Neuronal stem cell (in vitro differentiated cells): ENCODE measurements around the gene KLHL35.

Experiments
- DNase-seq: peaks from one replicate; pipeline ENCODE4 v3.0.0-alpha.2; 2013; ENCODE audit warnings: low spot score
- H2AFZ ChIP-seq: one replicate; pipeline ENCODE4 v1.6.1; 2013; ENCODE audit warnings: mild to moderate bottlenecking, low read length, inconsistent platforms
- H2AK5ac ChIP-seq: 2 replicates; pipeline ENCODE4 v1.6.1; 2013; ENCODE audit warnings: low read depth, mild to moderate bottlenecking, inconsistent platforms, low read length, moderate library complexity, mixed read lengths
- H2BK120ac ChIP-seq: 2 replicates; pipeline ENCODE4 v1.6.1; 2013; ENCODE audit warnings: low read depth, mild to moderate bottlenecking, inconsistent platforms, low read length, moderate library complexity, mixed read lengths
- H2BK12ac ChIP-seq: one replicate; pipeline ENCODE4 v1.6.1; 2013; ENCODE audit warnings: low read length, inconsistent platforms
- H2BK15ac ChIP-seq: 2 replicates; pipeline ENCODE4 v1.6.1; 2013; ENCODE audit warnings: mild to moderate bottlenecking, low read length, inconsistent platforms, mixed read lengths
- H2BK5ac ChIP-seq: one replicate; pipeline ENCODE4 v1.6.1; 2013; ENCODE audit warnings: inconsistent platforms, mild to moderate bottlenecking, low read length, moderate library complexity
- H3K14ac ChIP-seq: one replicate; pipeline ENCODE4 v1.6.1; 2013; ENCODE audit warnings: low read length, inconsistent platforms
- H3K18ac ChIP-seq: 2 replicates; pipeline ENCODE4 v1.6.1; 2013; ENCODE audit warnings: low read length, inconsistent platforms
- H3K23ac ChIP-seq: 2 replicates; pipeline ENCODE4 v1.6.1; 2013; ENCODE audit warnings: low read depth, mild to moderate bottlenecking, mixed read lengths, low read length, inconsistent platforms; ENCODE audit not compliant: poor library complexity
- H3K27ac ChIP-seq: replicated peaks from 3 replicates; pipeline ENCODE4 v1.5.1; 2013; ENCODE audit warnings: low read length, inconsistent platforms
- H3K27me3 ChIP-seq, 3 experiments: 2 replicates each; pipeline ENCODE4 v1.6.1; 2013; ENCODE audit warnings: low read length in 3 of 3, mild to moderate bottlenecking in 2 of 3, inconsistent platforms in 1 of 3, low read depth in 1 of 3, mixed read lengths in 1 of 3, moderate library complexity in 1 of 3; ENCODE audit not compliant: control insufficient read depth in 3 of 3, insufficient read depth in 3 of 3
- H3K36me3 ChIP-seq, 2 donors: replicated peaks in 1 of 2; 2 replicates each; pipeline ENCODE4 v1.6.1; 2013; ENCODE audit warnings: low read length in 2 of 2; ENCODE audit not compliant: control insufficient read depth in 2 of 2, insufficient read depth in 2 of 2
- H3K4ac ChIP-seq: 2 replicates; pipeline ENCODE4 v1.6.1; 2013; ENCODE audit warnings: inconsistent platforms, mild to moderate bottlenecking, low read length, moderate library complexity
- H3K4me1 ChIP-seq, 2 donors: 1 replicate in 1 of 2; 2 replicates in 1 of 2; pipeline ENCODE4 v1.6.1; 2013; ENCODE audit warnings: low read length in 2 of 2, low read depth in 1 of 2; ENCODE audit not compliant: control insufficient read depth in 2 of 2, insufficient read depth in 1 of 2
- H3K4me2 ChIP-seq: one replicate; pipeline ENCODE4 v1.6.1; 2013; ENCODE audit warnings: mild to moderate bottlenecking, low read length, inconsistent platforms; ENCODE audit not compliant: insufficient read depth, poor library complexity, severe bottlenecking
- H3K4me3 ChIP-seq, 2 donors: 2 replicates each; pipeline ENCODE4 v1.5.1; 2013; ENCODE audit warnings: low read length in 2 of 2, mild to moderate bottlenecking in 2 of 2, inconsistent platforms in 1 of 2, moderate library complexity in 1 of 2
- H3K79me1 ChIP-seq: one replicate; pipeline ENCODE4 v1.6.1; 2013; ENCODE audit warnings: low read depth, mild to moderate bottlenecking, inconsistent platforms, low read length, moderate library complexity
- H3K9ac ChIP-seq: one replicate; pipeline ENCODE4 v1.6.1; 2013; ENCODE audit warnings: mild to moderate bottlenecking, low read depth, low read length, inconsistent platforms; ENCODE audit not compliant: poor library complexity
- H3K9me3 ChIP-seq, 2 donors: replicated peaks in 1 of 2; 2 replicates each; pipeline versions ENCODE3 to v1.6.1; 2013; ENCODE audit warnings: low read length in 2 of 2, mild to moderate bottlenecking in 2 of 2, inconsistent platforms in 1 of 2, low read depth in 1 of 2, mixed read lengths in 1 of 2, moderate library complexity in 1 of 2; ENCODE audit not compliant: control insufficient read depth in 2 of 2, insufficient read depth in 1 of 2
- H4K8ac ChIP-seq: one replicate; pipeline ENCODE4 v1.6.1; 2013; ENCODE audit warnings: low read depth, mild to moderate bottlenecking, inconsistent platforms, low read length, moderate library complexity
- H4K91ac ChIP-seq: one replicate; pipeline ENCODE4 v1.6.1; 2013; ENCODE audit warnings: low read length, low read depth, mild to moderate bottlenecking, inconsistent platforms; ENCODE audit not compliant: poor library complexity
- WGBS, 2 donors: extraction: QIAGEN DNeasy Blood & Tissue Kit; methylation state at CpG; one replicate each; pipeline ENCODE4 v1.1.7; 2013; ENCODE audit warnings: missing lambda C conversion rate in 2 of 2, mixed read lengths in 1 of 2; ENCODE audit not compliant: insufficient read length in 2 of 2, insufficient replicate concordance in 1 of 2; ENCODE audit errors: extremely low coverage in 2 of 2; 5-methylcytosine and 5-hydroxymethylcytosine counted together

KLHL35 gene

DNA sequence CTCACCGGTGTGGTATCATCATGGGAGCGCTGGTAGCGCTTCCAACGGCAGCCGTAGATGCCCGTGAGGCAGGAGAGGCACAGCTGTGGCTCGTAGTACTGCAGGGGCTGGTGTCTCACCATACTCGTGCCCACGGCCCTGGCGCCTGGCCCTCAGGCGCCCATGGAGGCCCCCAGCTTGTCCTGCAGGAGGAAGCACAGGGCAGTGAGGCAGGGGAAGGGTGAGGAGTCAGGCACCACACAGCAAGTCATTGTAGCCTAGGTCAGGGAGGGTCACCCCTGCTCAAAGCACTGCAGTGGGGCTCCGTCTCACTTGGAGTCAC lies 44.6 kb upstream of the KLHL35 start:
- Histone ChIP-seq H3K36me3 (no peaks in the 10 kb centered on the region), H3K14ac (peak overlapping the region; percentile 3), H2AFZ (no peak overlapping the region), H3K18ac (no peak overlapping the region), H3K4ac (no peak overlapping the region), H3K4me2 (no peak overlapping the region), H3K79me1 (no peaks in the 10 kb centered on the region), H3K27ac (no peak overlapping the region), H3K27me3 (peaks cover 0 to 7% (median 0%) of the 10 kb centered on the region in 3 experiments), H4K91ac (no peak overlapping the region), H3K4me3 (no peak overlapping the region), H2BK120ac (no peak overlapping the region), H2BK12ac (no peak overlapping the region), H3K9me3 (no peaks in the 10 kb centered on the region), H3K9ac (no peak overlapping the region), H3K4me1 (peaks cover 7 to 18% of the 10 kb centered on the region in 2 donors), H2BK15ac (no peak overlapping the region), H4K8ac (no peak overlapping the region), H3K23ac (no peak overlapping the region), H2AK5ac (peak overlapping the region; percentile 47), H2BK5ac (no peak overlapping the region)
- DNase-seq = no peak
- WGBS, 2 donors = no CpG with 5 or more reads among the region's 12 CpGs

DNA sequence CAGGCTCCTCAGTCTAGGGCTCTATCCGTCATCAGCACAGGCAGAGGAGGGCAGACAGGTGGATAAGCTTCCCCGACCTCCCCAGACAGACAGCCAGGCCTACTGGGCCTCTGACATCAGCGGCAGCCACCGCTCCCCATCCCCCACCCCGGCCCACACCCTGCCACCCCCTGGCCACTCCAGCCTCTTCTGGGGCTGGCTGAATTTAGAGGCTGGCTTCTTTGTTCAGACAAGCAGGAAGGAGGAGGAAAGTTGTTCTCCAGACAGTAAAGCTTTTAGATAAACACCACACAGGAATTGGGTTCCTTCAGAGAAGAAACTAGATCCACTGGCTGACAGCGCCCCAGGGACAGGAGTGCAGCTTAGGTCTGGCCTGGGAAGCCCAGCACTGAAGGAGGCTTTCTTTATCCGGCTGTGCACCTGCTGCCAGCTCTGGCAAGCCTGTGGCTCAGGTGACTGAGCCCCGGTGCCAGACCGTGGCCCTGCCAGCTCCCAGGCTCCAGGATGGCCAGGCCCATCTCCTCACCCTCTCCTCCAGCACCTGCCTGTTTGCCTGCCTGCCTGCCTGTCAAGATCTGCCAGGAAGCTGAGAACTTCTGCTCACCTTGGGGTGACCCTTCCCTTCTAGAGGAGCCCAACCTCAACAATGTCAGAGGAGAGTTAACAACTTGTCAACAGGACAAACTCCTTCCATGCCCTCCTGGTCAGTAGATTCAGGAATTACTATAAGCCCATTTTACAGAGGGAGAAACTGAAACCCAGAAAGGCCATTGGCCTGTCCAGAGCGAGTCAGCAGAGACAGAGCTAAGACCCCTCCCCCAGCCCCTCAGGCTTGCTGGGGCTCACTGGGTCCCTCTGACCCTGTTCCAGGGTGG lies 44.0 kb upstream of the KLHL35 start:
- Histone ChIP-seq H3K4me1 (peaks cover 7 to 20% of the 10 kb centered on the region in 2 donors), H2AK5ac (peak overlapping the region; percentile 82), H3K9me3 (no peaks in the 10 kb centered on the region), H3K27me3 (peaks cover 0 to 3% (median 0%) of the 10 kb centered on the region in 3 experiments), H3K4me3 (no peak overlapping the region), H3K27ac (no peak overlapping the region), H3K14ac (peak overlapping the region; percentile 3), H2BK5ac (no peak overlapping the region), H3K18ac (peak overlapping the region; percentile 7), H3K79me1 (no peaks in the 10 kb centered on the region), H4K91ac (no peak overlapping the region), H3K4me2 (no peak overlapping the region), H2BK120ac (no peak overlapping the region), H2AFZ (peak overlapping the region; percentile 48), H2BK15ac (no peak overlapping the region), H3K36me3 (no peaks in the 10 kb centered on the region), H3K23ac (no peak overlapping the region), H4K8ac (no peak overlapping the region), H3K4ac (no peak overlapping the region), H2BK12ac (no peak overlapping the region), H3K9ac (no peak overlapping the region)
- DNase-seq = no peak
- WGBS, 2 donors = no CpG with 5 or more reads among the region's 10 CpGs

DNA sequence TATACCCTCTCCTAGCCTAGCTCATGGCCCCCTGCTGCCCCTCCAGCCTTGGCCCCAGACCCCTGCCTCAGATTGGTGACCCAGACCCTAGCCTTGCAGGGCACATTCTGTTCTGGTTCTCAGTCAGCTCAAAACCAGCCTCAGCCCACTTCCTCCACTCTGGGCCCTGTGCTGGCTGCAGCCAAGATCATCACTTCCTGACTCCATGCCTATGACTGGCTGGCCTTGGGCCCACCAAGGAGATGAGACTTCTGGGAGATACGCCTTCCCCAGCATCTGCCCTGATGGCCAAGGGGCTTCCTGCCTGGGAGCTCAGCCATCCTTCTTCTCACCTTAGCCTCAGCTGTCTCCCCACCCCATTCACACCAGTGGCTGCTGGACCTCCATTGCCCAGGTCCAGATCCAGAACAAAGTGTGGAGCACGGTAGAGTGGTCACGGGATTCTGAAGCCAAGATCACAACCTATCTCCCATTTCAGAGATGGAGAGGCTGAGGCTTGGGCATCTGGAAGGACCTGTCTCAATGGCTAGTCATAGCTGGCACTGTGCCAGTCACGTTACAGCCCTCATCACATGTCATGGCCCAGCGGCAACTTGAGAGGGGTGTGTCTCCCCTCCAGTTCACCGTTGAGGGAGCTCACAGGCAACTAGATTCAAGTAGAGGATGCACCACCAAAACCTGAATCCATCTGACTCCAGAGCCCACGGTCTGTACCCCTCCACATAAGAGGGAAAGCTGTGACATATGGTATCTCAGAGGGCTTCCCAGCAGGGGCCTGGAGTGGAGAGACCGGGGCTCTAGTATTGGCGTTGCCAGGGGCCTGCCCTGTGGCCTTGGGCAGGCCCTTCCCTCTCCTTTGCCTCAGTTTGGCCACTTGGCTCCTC lies 43.0 kb upstream of the KLHL35 start:
- peak overlapping the region; percentile 95 for H2AFZ ChIP-seq
- H3K18ac ChIP-seq = peak overlapping the region; percentile 86
- no peak overlapping the region for H3K4me3 ChIP-seq
- peak overlapping the region; percentile 57 for H2BK120ac ChIP-seq
- H4K8ac ChIP-seq = no peak overlapping the region
- no peak overlapping the region for H3K27ac ChIP-seq
- H3K27me3 ChIP-seq = peaks cover 0 to 5% (median 0%) of the 10 kb centered on the region in 3 experiments
- H4K91ac ChIP-seq = no peak overlapping the region
- no peak overlapping the region for H2BK5ac ChIP-seq
- no CpG with 5 or more reads among the region's 9 CpGs for WGBS, 2 donors
- no peak for DNase-seq
- H3K4ac ChIP-seq = peak overlapping the region; percentile 17
- H3K9ac ChIP-seq = no peak overlapping the region
- peak overlapping the region; percentile 66 for H3K23ac ChIP-seq
- H2BK15ac ChIP-seq = peak overlapping the region; percentile 43
- H3K4me1 ChIP-seq = peaks cover 7 to 27% of the 10 kb centered on the region in 2 donors
- no peaks in the 10 kb centered on the region for H3K36me3 ChIP-seq
- no peak overlapping the region for H3K14ac ChIP-seq
- H3K79me1 ChIP-seq = no peaks in the 10 kb centered on the region
- no peaks in the 10 kb centered on the region for H3K9me3 ChIP-seq
- H3K4me2 ChIP-seq = no peak overlapping the region
- H2AK5ac ChIP-seq = peak overlapping the region; percentile 82
- H2BK12ac ChIP-seq = no peak overlapping the region
